Bronchial epithelial cell (primary cell): ENCODE data around the gene LTB4R. TPM values are rescaled to one million over a fixed set of nuclear protein-coding genes. Genes with fewer than 3 reads are reported as not detected.

ENCODE experiments used
- DNase-seq: peaks from one replicate; pipeline ENCODE4 v3.0.0-alpha.2; 2010; ENCODE audit warnings: low read depth
- FAIRE-seq: peaks from 2 replicates; lab custom pipeline; 2011; peaks lifted over from hg19 to GRCh38; lab: Jason Lieb, UNC
- H3K27me3 ChIP-seq: 2 replicates; pipeline ENCODE4 v1.5.1; 2011; ENCODE audit warnings: low read length; ENCODE audit not compliant: control insufficient read depth, insufficient read depth
- H3K36me3 ChIP-seq: 2 replicates; pipeline ENCODE4 v1.5.1; 2011; ENCODE audit warnings: low read length; ENCODE audit not compliant: control insufficient read depth, insufficient read depth
- H3K4me3 ChIP-seq: 2 replicates; pipeline ENCODE4 v1.5.1; 2011; ENCODE audit warnings: mild to moderate bottlenecking, low read depth, low read length, control low read depth
- total RNA-seq: library from RNA; depleted of rRNA; stranded (reverse); fragments of >200 nt; gene quantifications from 2 replicates; pipeline ENCODE4 v1.2.1, GENCODE V29; 2014
- TF ChIP-seq, protein P1 (sequence below): IDR thresholded peaks from 2 replicates; pipeline ENCODE4 v1.5.1; 2011; ENCODE audit warnings: mild to moderate bottlenecking, moderate library complexity, low read length, control low read depth, inconsistent platforms; ENCODE audit not compliant: insufficient read depth, severe bottlenecking

Gene LTB4R
- total RNA-seq, 1 donor from 2014 or later, result 3.7 TPM

DNA sequence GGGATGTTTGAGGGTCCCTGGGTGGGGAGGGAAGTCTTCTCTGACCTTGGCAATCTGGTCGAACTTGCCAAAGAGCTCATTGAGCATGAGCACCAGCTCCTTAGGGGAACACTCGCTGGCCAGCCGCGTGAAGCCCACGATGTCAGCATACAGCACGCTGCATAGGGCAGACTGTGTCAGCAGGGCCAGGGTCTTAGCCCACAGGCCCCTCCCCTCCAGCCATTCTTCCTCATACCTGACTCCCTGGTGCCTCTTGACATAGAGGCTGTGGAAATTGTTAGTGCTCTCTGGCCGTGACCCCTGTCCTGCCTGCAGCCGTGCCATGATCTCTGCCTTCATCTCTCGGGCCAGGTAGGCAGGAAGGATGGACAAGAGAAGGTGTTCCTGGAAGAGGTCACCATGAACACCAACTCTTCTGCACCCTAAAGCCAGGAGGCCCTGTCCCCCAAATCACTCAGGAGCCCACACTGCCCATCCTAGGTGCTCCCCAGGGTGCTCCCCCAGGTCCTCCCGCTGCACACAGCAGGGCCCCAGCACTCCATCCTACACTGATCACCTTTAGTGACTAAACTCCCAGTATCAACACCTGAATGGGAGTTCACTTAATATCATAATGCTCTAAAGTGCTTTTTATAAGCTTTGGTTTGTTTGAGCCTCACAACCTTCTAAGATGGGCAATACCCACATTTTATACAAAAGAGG lies 19.8 kb downstream of the LTB4R start:
- TF ChIP-seq, protein P1, sequence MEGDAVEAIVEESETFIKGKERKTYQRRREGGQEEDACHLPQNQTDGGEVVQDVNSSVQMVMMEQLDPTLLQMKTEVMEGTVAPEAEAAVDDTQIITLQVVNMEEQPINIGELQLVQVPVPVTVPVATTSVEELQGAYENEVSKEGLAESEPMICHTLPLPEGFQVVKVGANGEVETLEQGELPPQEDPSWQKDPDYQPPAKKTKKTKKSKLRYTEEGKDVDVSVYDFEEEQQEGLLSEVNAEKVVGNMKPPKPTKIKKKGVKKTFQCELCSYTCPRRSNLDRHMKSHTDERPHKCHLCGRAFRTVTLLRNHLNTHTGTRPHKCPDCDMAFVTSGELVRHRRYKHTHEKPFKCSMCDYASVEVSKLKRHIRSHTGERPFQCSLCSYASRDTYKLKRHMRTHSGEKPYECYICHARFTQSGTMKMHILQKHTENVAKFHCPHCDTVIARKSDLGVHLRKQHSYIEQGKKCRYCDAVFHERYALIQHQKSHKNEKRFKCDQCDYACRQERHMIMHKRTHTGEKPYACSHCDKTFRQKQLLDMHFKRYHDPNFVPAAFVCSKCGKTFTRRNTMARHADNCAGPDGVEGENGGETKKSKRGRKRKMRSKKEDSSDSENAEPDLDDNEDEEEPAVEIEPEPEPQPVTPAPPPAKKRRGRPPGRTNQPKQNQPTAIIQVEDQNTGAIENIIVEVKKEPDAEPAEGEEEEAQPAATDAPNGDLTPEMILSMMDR, result no peak
- Histone ChIP-seq H3K27me3 (no peaks in the 10 kb centered on the region), H3K4me3 (no peak overlapping the region), H3K36me3 (no peaks in the 10 kb centered on the region)
- no peak for FAIRE-seq
- no peak for DNase-seq

DNA sequence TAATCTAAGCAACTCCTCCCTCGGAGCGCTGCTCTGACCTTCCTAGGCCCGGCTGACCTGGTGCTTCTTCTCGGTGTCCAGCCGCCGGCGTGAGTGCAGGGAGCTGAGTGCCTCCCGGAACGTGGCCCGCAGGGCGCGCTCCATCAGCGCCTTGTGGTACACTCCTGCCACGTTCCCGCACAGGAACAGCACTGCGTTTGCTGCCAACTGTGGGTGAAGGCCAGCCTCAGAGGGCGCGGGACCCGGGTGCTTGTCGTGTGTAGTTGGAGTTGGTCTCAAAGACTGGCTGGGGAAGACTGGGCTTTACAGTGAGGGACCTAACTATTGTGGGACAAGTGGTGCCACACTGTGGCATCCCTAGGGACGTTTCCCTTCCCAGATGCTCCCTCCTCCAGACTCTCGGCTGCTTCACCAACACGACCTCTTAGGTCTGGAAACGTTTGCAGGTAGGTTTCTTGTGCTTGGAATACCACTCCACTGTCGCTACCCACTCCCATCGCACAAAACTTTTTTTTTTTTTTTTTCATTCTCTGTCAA lies 20.5 kb downstream of the LTB4R start:
- Histone ChIP-seq H3K27me3 (no peaks in the 10 kb centered on the region), H3K36me3 (no peaks in the 10 kb centered on the region), H3K4me3 (no peak overlapping the region)
- TF ChIP-seq, protein P1, result no peak
- FAIRE-seq (no peak), DNase-seq (no peak)

- Histone ChIP-seq H3K27me3 (no peaks in the 10 kb centered on the region), H3K4me3 (peak overlapping the region; percentile 9), H3K36me3 (no peaks in the 10 kb centered on the region)
- TF ChIP-seq, protein P1, result peak; percentile 81
- FAIRE-seq (no peak), DNase-seq (peak; percentile 65)
These were observed 21.1 kb downstream of the LTB4R start for GRCh38 chr14:24332268-24332993.

DNA sequence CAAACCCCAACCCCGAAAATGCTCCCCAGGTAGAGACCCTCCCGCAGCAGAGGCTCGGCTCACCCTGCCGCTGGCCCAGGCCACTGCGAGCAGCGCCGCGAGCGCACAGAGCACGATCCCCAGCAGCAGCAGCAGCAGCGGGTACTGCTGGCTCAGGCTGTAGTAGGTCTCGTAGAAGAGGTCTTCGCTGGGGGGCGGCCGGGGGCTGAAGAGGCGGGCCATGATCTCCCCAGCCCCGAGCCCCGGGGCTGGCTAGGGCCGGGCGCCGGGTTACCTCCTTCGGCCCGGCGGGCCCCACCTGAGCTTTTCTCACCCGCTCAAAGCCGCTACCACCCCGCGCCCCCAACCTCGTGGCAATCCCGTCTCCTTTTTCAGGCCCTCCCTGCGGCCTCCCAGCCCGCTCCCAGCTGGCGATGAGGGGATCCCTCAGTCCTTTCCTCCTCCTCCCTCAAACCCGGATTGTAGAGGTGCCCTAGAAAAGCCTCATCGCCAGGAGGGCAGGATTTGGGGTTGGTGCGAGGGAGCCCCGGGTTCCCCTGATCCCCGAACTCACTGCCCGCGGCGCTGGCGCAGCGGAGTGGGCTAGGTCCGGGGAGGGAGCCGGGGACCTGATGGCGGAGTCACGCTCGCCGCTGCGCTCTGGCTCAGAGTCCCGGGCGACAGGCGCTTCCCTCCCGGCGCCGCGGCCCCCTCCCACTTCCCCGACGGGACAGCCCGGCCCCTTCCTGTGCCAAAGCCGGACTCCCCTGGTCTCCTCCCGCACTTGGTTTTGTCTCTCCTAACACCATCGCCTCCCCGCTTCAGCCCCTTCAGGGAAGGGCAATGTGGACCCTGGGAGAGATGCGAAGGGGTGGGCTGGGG lies 23.4 kb downstream of the LTB4R start, which contains the start of gene ADCY4:
Gene ADCY4, minus strand, starts transcription at position 641 of the 861 bp plus-strand sequence. Its CDS starts 419 bp downstream, at position 222.
- DNase-seq (no peak), FAIRE-seq (no peak)
- Histone ChIP-seq H3K4me3 (peak within 1 kb of the TSS; percentile 37), H3K27me3 (no peaks in the 10 kb centered on the region), H3K36me3 (peaks cover 2% of the 10 kb centered on the region)
- TF ChIP-seq, protein P1, result no peak

DNA sequence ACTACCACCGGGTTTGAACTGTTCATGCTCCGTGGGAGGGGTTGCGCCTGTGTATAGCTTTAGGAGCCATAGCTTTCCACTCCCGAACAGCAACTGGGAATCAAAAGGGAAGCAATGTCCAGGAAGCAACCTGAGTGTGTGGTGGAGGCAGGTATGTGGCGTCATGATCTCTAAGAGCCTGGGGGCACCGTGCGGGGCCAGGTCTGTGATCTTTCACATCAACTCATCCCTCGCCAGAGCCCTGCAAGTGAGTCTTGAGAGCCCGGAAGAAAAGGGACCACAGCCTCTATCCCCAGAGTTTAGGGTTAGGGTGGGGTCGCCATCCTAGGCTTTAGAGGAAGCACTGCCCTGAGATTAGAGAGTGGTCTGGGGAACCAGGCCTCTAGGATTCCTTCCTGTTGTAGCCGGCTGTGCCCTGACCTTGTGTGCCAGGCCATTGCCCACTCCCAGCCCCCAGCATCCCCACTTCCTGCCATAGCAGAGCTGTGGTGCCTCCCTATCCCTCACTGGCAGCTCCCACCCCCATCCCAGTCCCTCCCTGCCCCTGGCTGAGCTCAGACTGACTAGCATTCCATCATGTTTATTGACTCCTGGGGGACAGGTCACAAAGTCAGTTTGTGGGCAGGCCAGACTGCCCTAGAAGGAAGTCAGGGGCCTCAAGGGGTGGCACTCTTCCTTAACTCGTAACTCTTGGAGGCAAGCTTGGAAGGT lies 24.3 kb downstream of the LTB4R start:
- FAIRE-seq (peak; percentile 36), DNase-seq (no peak)
- Histone ChIP-seq H3K27me3 (no peaks in the 10 kb centered on the region), H3K36me3 (peaks cover 2% of the 10 kb centered on the region), H3K4me3 (no peak overlapping the region)
- TF ChIP-seq, protein P1, result no peak
